GM04503 (cell line): ENCODE data around the gene ADGRL3.

Source experiments
- DNase-seq: peaks from one replicate; pipeline ENCODE4 v3.0.0-alpha.2; 2012; ENCODE audit warnings: low read depth

The ADGRL3 gene

DNA sequence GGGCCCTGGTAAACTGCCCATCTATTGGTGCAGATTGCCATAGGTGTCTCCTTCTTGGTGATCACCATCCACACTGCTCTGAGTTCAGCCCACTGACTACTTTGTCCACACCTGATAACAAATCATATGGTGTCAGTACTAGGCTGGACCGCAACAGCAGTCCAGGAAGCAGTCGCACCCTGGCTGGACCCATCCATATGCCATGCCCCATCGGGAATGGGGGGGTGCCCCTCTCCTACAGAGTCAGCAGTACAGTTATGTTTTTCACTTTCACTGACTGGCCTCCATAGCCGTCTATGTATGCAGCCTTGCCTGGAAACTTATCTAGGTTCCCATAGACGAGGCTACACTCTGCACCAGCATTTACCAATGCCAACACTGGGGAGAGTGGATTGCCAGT, 226.1 kb downstream of the ADGRL3 start:
- DNase-seq: no peak

DNA sequence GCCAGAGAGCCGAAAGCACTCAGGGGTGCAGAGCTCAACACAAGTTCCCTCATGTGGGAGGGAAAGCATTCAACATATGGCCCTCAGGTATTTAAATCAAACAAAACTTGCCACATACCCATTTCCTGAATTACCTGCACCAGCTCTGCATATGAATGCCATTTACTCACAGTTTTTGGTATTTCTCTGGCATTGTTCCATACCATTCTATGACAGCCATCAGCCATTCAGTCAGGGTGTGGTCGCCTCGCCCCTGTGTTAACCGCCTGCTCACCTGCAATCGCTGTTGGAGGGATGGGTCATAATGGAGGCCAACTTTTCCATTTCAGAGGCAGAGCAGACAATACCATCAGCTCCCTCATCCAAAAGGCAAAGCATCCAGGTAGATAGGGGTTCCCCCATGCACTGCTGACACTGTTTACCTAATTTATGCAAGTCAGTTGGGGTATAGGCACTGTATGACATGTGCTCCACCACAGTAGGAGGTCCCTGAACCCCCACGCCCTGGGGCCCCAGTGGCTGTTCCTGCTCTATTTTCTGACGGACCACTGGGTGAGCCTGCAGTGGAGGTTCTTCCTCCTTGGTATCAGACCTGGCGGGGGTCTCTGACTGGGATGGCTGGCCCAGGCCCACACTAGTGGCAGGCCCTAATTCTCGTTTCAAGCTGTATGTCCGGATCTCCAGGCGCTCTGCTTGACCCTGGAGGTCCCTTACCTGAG, 227.1 kb downstream of the ADGRL3 start:
- no peak for DNase-seq

DNA sequence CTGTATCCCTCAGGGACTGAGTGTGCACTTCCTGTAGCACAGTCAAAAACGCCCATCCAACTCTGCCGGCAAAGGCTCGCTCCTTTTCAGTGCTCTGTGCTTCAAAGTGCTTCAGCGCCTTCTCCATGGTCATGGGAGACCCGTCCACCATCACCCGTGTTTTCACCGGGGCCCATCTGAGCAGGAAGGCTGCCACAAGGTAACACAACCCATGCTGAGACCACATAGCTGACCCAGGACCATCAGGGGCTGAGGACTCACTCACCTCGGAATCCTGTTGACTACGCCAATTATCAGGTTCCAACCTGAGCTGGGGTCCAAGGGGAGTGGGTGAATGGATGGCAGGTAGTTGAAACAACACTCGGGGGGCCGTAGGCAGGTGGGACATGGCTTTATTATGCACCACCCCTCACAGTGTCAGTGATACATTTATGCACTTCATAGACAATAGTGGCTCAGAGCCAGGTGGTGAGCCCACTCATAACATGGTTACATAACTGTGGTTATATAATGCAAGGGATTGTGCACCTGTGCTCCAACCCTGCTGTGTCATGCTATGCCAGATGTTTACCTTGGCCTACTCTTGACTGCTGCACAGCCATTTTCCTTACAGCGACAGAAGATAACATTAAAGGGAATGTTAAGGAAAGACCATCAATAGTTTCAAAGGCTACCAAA, 227.8 kb downstream of the ADGRL3 start:
- no peak for DNase-seq

DNA sequence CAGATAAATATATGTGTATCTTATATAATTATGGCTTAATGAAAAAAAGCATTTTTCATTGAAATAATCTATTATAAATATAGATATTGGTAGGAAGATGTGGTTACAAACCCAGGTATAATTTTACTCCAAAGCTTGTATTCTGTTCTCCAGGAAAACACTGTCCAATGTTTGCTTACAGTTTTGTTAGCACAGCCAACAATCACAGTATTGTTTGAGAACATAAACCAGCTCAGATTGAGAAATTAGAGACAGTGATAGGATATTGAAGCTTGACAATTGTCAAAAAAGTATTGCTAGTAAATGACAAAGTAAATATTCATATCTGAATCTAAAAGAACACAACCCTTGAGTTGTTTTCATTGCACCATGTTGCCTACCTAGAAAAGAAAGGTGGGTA, 228.8 kb downstream of the ADGRL3 start:
- no peak for DNase-seq

DNA sequence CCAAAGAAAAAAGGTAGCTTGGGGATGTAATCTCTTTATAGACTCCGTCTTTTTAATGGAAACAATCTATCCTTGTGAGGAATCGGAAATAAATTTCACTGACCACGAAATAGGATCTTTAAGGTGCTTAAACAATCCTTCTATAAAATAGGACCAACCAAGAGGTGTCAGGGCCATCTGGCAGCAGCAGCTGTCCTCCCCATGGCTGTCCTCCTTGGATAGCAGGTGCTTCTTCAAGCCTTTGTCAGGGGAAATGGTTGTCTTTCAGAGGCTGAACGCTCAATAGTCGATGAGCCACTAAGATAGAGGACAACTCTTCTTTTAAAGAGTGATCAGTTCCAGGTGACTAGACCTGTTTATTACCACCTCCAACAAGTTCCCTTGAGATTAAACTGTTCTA, 231.0 kb downstream of the ADGRL3 start:
- DNase-seq: no peak

DNA sequence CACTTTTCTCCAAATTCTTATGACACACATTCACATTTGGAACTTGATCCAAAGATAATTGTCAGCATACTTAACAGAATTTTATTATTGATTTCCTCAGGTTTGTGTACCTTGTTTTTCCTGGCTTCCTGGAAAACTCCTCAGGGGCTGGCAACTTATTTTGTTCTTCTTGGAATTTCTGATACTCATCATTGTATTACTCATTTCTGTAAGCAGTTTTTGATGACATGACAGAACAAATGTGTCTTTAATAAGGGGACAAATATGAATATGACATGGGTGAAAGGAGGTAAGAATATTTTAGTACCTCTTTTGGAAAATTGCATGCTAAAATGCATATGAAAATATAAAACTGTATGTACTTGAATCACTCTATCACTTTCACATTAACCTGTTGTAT, 237.8 kb downstream of the ADGRL3 start:
- DNase-seq: no peak

DNA sequence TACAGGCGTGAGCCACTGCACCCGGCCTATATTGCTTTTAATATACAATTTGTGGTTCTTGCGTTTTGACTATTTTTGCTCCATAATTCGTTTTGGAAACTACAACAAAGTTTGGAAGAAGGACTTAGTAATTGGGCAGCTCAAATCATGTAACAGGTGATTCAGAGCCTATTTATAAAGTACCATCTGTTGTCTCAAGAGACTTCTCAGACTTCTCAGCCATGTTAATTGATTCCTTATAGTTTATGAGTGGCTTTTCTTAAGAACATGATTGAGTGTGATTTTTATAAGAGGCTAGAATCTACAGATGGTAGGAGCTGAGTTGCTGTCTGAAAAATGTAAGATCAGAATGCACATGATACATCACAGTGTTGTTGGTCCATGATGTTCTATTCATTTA, 240.2 kb downstream of the ADGRL3 start:
- DNase-seq: no peak

DNA sequence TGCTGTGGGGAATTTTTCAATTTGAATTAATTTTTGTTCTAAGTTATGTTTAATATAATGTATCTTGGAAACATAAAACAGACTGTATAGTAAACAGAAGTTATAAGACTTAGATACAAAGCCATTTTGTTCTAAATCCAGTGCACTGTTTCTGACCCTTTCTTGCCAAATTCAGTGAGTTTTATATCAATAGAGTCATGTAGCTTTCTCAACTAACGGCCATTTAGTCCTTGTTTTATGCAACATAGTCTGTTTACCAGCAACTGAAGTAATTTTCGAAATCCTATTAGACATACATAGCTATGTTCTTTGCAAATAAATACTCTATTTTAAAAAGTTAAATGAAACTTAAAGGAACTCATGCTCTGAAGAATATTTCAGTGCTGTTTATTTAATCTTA, 242.8 kb downstream of the ADGRL3 start:
- DNase-seq: no peak

DNA sequence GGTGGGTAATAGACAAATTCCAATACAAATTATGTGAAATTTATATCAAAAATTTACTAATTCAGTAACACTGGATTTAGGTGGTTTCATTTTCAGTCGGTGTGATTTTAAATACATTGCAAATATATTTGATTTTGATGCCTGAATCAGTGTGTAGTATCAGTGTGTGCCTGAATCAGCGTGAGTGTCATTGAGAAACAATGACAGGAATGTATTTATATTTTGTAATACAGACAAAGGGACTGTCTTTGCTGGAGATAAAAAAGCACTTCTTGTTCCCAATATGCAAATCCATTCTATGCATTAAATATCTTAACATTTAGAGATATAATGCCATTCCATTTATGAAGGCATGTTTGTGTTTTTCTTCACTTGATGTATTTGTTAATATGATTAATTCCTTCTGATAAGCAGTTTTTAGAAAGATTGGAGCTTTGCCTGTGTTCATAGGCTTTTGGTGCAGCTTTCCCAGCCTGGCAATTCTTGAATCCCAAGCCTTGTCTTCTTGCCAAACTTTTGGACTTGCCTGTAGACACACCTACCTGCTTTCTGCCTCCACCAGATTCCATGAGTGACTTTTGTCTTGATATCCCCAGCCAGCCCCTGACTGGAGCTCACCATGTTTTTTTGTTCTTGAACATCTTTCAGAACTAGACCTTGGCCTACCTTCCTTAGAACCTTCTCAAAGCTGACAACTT, 243.8 kb downstream of the ADGRL3 start:
- DNase-seq: no peak

DNA sequence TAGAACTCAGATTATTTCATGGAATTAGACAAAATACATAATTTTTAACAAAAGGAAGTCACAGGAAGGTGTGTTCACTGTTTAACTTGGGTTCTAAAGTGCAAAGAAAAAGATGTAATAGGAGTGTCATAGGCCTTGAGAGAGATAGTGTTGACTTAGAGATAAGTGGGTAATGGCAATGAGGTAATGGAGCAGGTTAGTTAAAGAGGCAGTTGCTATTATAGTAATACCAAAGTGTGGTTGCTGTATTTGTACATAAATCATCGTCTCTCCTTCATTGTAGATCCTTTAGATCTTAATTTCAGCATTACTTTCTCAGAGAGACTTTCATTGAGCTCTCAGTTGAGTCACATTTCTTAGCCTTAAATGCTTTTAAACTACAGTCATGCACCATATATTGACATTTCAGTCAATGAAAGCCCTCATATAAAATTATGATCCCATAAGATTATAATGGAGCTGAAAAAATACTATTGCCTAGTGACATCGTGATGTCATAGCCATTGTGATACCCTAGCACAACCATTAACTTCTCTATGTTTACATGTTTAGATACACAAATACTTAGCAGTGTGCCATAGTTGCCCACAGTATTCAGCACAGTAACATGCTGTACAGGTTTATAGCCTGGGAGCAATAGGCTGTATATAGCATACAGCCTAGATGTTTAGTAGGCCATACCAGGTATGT, 245.4 kb downstream of the ADGRL3 start:
- no peak for DNase-seq

DNA sequence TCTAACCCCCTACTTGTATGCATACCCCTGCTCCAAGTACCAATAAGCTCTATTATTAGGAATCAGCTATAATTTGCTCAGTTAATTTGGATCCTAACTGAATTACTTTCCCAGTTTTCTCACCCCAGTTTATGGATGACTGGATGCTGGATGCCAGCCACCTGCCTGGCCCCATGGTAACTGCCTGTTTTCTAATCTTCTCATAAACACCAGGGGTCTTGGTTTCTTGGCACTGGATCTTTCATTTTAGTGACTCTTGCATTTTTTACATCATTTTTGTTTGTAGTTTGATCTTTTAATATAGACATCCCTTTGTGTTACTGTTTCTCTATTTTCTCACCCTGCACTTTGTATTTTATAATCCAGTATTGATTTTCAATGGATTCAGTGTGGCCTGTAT, 246.8 kb downstream of the ADGRL3 start:
- DNase-seq: no peak

DNA sequence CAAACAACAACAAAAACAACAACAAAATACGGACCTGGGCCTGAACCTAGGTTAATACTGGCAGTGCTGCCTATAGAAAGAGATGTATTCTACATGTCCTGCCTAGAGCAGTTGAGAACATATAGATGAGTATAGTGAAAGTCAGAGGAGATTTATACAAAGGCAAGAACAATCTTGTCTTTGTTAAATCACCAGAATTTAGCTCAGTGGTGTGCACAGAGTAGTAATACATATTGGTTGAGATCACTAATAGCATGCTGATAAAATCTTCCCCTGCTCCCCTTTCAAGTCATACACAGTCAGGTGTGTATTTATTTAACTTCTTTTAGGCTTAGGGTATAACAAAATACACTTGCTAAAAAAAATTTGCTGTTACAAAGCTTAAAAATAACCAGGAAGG, 247.8 kb downstream of the ADGRL3 start:
- DNase-seq: no peak

DNA sequence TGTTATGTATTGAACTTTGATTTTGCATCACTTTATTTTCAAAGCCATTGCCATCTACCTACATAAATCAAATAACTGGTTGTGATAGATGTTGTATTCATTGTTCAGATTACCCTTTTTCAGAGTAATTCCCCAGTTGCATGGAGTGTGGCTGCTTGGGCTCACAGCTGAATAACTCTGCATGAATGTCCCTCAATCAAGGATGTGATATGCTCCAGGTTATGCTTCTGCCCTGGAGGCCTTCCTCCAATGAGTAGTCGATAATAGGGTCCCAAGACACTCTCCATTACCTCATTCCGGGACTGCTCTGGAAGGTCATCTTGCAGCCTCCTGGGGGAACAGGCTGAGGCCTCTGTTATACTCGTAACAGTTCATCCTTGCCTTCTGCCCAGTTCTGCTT, 251.8 kb downstream of the ADGRL3 start:
- no peak for DNase-seq

DNA sequence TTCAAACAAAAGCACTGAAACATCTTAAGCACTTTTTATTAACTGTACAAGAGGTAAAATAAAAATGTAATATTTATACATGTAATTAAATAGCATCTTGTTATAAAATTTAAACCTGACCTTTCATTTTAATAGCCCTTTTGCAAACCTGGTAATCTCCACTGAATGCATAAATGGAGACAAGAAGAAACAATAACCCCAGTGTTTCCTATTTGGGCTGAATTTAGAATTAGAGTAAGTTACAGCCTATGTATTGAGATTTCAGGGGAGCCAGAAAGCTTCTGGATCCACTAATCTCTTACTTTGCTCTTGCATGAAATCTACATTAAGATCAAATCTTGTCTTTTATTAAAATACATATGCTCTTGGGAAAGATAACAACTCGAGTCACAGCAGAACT, 261.8 kb downstream of the ADGRL3 start:
- no peak for DNase-seq

DNA sequence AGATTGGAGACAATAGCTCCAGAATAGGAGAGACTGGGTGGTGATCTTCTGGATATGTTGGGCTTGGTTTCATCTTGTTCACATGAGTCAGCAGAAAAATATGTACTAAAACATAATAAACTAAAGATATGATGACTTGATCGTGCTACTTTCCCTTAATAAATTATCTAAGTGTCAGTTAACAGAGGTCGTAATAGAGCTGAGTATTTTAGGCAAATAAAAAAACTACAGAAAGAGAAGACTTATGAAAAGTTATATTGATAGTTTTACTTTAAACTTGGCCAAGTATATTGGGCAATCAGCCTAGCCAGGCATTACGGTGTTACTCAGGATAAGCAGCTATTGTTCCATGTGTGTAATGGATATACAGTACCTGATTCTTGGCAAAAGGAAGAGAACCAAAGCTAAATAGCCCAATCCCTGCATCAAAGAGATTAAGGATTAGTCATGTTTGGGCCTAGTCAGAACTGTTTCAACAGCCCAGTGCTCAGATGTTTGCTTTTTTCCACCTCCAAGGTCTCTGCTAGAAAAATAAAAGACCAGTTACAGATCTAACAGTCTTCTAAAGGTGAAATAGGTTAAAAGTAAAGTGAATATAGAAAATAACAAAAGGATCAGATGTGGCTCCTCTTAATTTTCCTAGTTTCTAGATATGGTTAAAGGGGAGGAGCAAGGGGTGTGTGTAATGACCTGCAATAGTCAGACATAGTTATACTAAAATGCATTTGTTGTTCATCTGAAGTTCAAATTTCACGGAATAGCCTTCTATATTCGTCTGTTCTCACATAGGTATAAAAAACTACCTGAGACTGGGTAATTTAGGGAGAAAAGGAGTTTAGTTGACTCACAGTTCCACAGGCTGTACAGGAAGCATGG, 262.6 kb downstream of the ADGRL3 start:
- DNase-seq: no peak

DNA sequence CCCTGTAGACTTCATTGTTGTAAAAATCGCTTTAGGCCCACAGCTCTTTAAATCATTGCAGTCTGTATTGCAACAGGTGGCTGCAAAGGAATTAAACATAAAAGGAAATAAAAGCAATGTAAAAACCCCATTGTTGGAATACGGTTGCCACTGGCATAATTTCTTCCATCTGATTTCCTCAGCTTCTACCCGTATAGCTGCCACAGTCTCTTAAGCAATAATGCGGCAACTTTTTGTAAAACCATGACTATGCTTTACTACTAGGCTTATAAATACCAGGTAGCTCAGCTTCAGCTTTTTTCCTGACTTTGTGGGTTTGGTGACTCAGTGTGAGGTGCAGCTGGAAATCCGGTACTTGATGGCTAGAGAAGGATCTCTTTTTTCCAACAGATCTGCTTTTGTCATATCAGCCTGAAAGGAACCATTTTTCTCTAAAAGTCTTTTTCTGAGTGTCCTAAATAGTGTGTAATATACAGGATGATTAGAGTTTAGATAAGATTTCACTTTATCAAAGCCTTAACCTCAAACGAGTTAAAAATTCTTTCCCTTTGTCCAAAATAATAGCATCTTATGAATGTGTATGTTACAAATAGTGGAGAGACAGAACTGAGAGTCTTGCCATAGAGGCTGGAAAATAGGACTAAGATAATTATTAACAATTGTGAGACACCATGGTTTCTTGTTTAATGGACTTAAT, 268.0 kb downstream of the ADGRL3 start:
- DNase-seq: no peak

DNA sequence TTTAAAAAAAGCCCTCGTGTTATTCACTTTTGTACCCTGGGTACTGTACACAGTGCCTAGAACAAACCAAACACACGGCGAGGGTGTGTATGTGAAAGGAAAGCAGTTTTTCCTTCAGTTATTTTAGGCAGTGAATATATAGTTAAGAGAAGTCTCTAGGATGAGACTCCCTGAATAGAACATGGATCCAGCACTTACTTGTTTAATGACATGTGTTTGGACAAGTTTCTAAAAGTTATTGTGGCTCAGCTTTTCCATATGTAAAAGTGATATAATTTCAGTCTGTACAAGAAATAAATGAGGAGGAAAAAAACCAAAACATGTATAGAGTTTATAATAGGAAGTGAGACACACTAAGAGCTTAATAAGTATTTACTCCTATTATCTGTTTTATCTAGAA, 273.2 kb downstream of the ADGRL3 start:
- no peak for DNase-seq

DNA sequence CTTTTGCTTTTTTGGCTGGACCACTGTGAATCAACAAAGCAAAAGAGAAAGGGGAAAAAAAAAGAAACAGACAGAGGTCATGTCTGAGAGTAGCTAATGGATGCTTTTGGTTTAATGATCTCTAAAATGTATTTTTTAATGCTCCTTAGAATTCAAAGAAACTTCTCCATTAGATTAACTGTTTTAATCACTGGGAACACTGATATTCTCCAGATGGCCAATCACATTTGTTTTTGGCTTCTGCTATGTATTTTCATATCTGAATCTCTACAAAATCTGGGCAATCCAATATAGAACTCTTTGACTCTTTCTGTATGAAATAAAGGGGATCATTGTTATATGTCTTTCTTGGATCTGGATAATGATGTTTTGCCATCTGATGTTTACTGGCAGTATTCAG, 278.2 kb downstream of the ADGRL3 start:
- no peak for DNase-seq

DNA sequence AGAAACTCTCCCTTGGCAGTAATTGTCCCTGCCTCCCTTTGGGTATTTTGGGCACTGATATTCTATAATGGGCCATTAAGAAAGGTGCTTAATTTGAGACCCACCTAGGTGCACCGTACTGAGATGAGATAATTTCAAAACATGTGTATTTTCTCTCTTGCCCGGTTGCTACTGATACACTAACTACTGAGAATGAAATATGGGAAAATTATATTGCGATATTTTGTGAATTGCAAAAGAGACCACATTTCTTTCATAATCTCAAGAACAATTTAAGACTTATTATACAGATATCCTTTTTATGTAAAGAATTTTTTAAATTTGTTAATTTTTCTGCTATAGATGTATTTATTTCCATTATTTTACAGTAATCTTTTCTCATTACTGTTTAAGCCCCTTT, 284.9 kb downstream of the ADGRL3 start:
- DNase-seq: no peak

DNA sequence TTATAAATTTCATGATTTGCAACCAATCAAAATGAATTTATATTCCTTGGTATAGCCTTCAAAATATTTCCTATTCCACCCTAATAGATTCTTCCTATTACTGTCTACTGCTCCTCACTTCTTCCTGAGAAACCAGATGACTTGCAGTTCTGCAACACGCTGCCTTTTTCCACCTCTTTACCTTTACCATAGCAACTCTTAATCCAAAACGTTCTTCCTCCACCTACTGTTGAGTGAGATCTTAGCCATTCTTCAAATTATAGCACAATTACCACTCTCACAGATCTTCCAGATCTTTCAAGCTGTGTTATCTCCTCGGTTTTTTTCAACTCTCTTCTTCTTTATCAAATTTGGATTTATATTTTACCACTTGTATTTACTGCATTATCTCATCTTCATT, 289.8 kb downstream of the ADGRL3 start:
- DNase-seq: no peak

DNA sequence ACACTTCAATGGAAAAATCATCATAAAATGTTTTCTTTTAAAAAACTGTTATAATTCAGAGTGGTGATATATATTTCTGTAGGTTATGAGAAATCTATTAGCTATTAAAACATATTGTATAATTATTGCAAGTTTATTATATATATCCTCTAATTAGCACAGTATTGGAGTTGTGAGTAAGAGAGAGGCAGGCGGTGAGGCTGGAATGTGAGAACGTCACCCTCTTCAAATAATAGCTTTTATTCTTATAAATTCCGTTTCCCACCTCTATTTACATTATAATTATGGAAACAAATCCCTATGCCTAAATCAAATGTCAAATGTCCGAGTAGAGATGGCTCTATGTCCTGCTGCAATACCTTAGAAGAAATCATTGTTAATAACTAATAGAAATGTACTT, 292.9 kb downstream of the ADGRL3 start:
- no peak for DNase-seq
